Activated CD8-positive, alpha-beta memory T cell treated with anti-CD3 and anti-CD28 coated beads, Interleukin-2, amount 50 U/mL, for 4 hours (primary cell): ENCODE data around the gene TIFAB.

Experiments
- DNase-seq: peaks from one replicate; pipeline ENCODE4 v3.0.0-alpha.2; 2020

Gene TIFAB

DNA sequence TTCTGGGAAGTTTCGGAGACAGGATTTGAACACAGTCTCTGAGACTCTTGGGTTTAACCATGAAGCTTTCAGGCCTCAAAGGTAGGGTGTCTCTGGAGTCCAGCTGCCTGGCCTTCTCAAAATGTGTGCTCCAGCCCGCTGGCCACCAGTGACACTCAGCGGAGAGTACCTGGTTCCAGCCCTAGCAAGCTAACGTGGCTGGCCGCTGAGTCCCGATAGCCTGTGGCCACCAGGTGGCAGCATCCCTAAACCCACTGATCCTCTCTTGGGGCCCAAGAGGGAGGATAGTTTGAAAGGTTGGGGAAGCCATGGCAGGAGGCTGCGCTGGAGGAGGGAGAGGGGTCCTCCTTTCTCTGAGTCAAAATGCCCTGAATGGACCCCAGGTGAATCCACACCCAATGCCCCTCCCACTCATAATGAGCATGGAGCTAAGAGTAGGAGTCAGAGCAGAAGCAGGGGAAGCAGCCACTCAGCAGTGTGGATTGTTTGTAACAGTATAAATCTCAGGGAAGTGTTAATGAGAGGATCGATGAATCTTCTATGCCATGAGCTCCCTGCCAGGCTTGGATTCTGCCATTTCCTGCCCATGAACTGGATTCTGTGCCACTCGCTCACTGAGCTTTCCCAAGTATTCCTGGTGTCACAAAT lies 5.4 kb upstream of the TIFAB start:
- peak; percentile 56 for DNase-seq

- DNase-seq = no peak
Observed at GRCh38 chr5:135456238-135457099, 4.3 kb upstream of the TIFAB start.

GRCh38 chr5:135455876-135456237 lies 3.7 kb upstream of the TIFAB start:
- DNase-seq = no peak

GRCh38 chr5:135454946-135455345 lies 2.8 kb upstream of the TIFAB start:
- DNase-seq = no peak

GRCh38 chr5:135453613-135454012 lies 1.5 kb upstream of the TIFAB start:
- no peak for DNase-seq

DNA sequence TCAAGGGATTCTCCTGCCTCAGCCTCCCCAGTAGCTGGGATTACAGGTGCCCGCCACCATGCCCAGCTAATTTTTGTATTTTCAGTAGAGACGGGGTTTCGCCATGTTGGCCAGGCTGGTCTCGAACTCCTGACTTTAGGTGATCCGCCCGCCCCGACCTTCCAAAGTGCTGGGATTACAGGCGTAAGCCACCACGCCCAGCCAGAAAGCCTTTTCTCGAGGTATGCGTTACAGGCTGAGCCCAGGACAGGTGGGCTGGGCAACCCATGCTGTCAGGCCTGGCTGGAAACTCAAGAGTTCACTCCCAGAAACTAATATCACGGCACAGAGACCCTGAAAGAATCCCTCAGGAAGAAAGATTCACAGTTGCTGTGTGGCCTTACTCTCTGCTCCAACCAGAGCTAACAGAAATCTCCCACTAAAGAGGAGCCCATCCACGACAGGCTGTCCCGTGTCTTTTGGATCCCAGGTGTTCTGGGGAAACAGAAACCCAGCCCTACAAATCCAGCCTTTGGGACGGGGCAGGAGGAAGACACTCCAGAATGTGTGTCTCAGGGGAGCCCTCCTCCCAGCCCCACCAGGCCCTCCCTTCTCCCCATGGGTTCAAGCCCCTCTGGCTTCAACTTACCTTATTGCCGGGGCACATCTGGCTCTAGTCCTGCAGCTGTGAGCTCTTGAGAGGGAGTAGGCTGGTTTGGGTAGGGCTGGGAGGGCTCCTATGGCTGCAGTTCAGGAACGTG lies 400 bp downstream of the TIFAB start:
- DNase-seq = no peak

- DNase-seq = no peak
Observed at GRCh38 chr5:135450952-135451351, 1.2 kb downstream of the TIFAB start.

DNA sequence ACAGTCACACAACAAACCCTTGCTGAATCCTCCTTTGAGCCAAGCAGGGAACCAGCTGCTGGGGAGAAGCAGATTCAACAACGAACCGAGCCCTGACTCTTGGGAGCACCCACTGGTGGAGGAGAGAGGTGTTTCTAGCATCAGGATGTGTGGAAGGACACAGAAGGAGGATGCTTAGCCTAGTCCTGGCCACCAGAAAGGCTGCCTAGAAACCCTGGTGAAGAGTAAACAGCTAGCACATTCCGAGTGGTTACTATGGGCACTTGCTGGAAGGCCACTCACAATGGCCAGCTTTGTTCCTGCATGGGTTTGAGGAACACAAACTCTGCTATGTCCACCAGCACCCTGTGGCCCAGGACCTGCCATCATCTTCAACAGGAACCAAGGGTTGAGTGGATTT lies 1.8 kb downstream of the TIFAB start:
- DNase-seq = no peak

GRCh38 chr5:135449644-135450043 lies 2.5 kb downstream of the TIFAB start:
- DNase-seq = no peak

- no peak for DNase-seq
Observed at GRCh38 chr5:135448791-135449507, 3.2 kb downstream of the TIFAB start.

- DNase-seq = no peak
Observed at GRCh38 chr5:135448071-135448739, 3.9 kb downstream of the TIFAB start.

DNA sequence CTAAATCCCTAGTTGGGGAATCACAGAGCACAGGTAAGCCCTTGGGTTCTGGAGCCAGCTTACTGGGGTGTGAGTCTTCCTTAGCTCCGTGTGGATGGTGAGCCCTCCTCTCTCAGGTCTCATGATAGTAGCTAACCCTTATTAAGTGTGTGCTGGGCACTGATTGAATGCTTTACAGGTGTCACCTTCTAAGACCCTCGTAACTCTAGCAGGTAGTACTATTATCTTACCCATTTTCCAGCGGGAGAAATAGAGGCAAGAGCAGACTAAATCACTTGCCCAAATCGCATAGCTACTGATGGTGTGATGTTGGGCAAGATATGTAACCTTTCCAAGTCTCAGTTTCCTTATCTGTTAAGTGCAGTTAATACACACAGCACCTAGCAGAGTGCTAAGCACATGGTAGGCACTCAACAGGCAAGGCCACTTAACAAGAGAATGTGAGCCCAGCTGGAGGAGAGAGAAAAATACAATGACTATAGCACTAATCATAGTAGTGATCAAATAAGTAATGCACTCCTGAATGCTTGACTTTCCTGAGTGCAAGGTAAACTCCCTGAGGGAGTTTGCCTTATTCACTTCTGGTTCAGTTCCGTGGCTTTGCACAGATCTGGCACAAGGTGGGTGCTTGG lies 4.7 kb downstream of the TIFAB start, which contains the start of gene DCANP1:
Gene DCANP1, minus strand, starts transcription at position 51 of the 632 bp plus-strand sequence. CDS start 240 bp downstream, outside the sequence.
- no peak for DNase-seq

DNA sequence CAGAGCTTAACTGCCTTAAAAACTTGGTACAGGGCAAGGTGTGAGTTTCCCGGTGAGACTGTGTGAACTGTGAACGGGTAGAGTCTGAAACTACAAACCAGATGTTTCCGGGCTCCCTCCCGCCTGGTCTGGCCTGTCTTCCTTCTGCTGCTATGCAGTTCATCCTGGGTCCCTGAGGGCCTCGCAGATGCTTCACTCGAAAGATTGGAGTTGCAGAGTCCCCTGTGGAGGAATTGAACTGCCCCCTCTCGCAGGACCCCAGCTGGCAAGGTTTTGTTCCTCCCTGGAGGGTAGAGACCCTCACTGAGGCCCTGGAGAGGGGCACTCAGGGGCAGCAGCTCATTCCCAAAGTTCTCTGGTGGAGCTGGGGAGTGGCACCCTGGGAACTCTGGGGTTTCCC lies 5.5 kb downstream of the TIFAB start:
- DNase-seq = no peak

- DNase-seq = no peak
Observed at GRCh38 chr5:135446206-135446605, 5.9 kb downstream of the TIFAB start.

DNA sequence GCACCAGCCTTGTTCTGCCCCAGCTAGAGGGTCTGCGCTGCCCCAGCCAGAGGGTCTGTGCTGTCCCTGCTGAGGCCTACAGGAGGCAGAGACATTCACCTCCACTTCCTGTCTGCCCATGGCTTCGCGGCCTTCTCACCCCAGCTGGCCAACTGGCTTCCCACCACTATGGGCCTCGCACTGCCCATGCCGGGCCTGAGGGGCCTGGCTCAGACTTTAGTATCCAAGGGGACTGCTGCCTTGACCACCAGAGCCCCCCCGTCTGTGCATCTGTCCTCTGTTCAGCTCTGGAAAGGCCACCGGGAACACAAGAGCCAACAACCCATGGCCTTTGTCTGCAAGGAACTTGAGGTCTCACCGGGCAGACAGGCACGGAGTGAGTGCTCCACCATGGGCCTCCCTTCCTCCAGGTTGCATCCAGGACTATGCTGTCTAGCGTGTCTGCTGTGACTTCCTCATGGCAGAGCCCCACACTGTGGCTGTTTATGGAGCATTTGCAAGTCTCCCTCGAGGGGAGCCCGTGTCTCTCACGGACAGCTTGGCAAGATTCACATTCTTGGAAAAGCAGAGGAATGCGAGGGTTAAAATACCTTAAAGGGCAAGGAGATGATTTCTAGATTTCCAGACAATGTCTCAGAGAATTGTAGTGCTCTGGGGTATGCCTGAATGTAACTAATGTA lies 6.7 kb downstream of the TIFAB start:
- DNase-seq = no peak

DNA sequence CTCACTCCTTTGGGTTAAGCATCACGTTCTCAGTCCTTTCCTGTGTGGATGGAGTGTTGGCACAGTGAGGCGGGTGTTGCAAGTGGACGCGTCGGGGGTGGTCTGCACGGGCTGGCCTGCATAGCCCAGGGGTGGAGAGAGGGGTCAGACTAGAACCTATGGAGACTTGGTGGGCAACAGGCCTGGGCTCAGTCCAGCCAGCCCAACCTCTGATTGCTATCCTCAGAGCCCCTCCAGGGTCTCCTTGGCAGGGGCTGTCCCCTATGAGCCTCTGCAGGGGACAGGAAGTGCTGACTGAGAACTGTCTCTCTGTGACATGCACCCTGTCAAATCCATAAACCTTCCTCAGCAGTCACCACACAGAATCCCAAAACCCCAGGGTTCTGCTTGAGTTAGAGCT lies 7.3 kb downstream of the TIFAB start:
- no peak for DNase-seq

DNA sequence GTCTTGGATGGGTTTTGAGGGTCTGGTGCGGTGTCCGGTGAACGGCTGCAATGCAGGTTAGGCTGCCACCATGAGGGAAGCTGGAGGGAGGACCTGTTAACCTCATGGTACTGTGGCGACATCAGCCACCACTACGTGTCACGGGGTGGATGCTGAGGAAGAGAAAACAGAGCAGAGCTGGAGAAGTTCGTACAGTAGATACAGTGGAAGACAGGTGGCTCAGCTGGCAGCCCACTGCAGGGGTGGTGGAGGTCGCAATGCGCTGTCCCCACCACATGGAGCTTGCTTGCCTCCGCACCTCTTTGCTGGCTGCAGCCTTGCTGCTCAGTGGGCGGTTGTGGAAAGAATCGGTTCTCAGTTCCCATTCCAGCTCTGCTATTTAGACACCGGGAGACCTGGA lies 7.8 kb downstream of the TIFAB start:
- no peak for DNase-seq

DNA sequence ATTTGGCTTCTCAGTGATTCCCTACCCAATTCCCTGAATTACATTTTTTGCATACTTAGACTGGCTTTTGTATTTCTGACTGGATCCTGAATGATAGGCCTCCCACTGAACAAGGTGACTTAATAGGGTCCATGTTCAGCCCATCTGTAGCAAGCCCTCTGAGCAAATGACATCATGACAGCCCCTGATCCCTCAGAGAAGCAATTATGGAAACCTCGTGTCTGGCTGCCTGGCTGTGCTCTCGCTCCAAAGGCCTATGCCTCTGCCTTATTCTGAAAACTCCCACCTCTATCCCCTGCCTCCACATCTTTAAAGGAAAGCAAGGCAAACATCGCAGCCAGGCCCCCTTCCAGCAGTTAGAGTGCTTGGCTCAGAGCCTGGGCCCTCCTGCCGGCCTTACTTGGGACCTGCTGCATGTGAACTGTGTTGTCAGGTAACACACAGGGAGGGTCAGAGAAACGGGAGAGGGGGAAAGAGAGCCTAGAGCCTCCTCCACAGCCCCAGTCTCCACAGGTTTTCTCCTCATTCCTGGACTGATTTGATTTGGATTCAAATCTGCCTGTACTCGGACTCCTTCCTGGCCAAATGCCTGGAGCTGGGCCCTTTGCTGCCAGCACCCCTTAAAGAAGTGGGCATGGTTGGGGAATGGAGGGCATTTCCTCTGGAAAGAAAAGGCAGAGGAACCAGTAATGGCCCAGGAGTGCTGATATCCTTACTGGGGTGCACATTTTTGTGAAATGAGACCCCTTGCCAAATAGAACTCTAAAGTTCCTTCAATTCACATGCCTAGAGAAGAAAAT lies 8.8 kb downstream of the TIFAB start:
- DNase-seq = no peak

GRCh38 chr5:135442431-135443160 lies 9.6 kb downstream of the TIFAB start:
- no peak for DNase-seq

DNA sequence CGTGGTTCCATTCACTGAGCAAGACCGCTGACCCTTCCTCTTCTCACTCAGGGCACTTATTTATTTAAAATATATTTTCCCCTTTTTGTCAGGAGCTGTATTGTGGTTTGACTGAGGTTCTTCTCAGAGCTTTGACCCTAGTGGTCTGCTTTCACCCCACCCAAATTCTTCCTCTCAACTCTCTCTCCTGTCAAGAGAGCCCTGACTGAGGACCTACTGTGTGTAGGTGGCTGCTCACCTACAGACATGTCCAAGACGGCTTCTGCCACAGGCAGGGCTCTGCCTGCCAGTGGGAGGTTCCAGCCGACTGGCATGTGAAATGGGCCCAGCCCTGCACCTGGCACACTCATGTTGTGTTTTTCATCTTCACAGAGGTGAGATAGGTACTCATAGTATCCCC lies 10.2 kb downstream of the TIFAB start:
- DNase-seq = no peak
